ENCODE results near the gene MAD1L1.

GRCh38 chr7:2220954-2221353 lies 11.8 kb downstream of the MAD1L1 start:
- TF ChIP-seq CTCF (IDR thresholded peaks at IDR 0.05) (no peak), POLR2A (IDR thresholded peaks at IDR 0.05) (no peak)
